HFF-Myc (cell line): ENCODE data around the gene OTOP2.

Source experiments
- DNase-seq: peaks from one replicate; pipeline ENCODE4 v3.0.0-alpha.2; 2011; ENCODE audit warnings: low read depth; ENCODE audit errors: extremely low read depth
- H3K4me3 ChIP-seq: replicated peaks from 2 replicates; pipeline ENCODE4 v1.5.1; 2011; ENCODE audit warnings: low read depth, mild to moderate bottlenecking, control low read depth, low read length
- TF ChIP-seq, protein P1 (sequence below): IDR thresholded peaks from 2 replicates; pipeline ENCODE4 v1.5.1; 2012; ENCODE audit warnings: mild to moderate bottlenecking, low read depth, low read length, control low read depth; ENCODE audit errors: missing control alignments

Gene OTOP2, protein sequence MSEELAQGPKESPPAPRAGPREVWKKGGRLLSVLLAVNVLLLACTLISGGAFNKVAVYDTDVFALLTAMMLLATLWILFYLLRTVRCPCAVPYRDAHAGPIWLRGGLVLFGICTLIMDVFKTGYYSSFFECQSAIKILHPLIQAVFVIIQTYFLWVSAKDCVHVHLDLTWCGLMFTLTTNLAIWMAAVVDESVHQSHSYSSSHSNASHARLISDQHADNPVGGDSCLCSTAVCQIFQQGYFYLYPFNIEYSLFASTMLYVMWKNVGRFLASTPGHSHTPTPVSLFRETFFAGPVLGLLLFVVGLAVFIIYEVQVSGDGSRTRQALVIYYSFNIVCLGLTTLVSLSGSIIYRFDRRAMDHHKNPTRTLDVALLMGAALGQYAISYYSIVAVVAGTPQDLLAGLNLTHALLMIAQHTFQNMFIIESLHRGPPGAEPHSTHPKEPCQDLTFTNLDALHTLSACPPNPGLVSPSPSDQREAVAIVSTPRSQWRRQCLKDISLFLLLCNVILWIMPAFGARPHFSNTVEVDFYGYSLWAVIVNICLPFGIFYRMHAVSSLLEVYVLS

DNA sequence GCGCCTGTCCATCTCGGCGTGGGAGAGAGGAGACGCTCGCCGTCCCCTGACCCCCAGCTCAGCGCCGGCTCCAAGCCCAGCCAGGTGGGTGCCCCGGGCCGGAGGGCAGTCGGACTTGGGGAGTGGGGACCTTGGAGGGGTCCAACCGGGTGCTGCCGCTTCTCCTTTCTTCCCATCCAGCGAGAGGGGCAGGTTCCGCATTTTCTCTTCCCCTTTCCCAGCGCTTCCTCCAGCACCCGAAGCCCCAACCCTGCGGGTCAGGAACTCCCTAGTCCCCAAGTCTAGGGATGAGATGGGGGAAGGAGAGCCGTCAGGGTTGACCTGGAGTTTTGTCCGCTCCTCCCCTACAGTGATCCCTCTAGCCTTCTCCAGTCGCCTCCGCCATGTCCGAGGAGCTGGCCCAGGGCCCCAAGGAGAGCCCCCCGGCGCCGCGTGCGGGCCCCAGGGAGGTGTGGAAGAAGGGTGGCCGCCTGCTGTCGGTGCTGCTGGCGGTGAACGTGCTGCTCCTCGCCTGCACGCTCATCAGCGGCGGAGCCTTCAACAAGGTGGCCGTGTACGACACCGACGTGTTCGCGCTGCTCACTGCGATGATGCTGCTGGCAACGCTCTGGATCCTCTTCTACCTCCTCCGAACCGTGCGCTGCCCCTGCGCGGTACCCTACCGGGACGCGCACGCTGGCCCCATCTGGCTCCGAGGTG lies at the start of gene OTOP2:
TSS of gene OTOP2 (plus strand) at position 24 of the 699 bp plus-strand sequence. CDS start at position 384, 360 bp downstream.
- DNase-seq, result no peak
- H3K4me3 ChIP-seq, result no peak within 1 kb of the TSS
- TF ChIP-seq, protein P1, sequence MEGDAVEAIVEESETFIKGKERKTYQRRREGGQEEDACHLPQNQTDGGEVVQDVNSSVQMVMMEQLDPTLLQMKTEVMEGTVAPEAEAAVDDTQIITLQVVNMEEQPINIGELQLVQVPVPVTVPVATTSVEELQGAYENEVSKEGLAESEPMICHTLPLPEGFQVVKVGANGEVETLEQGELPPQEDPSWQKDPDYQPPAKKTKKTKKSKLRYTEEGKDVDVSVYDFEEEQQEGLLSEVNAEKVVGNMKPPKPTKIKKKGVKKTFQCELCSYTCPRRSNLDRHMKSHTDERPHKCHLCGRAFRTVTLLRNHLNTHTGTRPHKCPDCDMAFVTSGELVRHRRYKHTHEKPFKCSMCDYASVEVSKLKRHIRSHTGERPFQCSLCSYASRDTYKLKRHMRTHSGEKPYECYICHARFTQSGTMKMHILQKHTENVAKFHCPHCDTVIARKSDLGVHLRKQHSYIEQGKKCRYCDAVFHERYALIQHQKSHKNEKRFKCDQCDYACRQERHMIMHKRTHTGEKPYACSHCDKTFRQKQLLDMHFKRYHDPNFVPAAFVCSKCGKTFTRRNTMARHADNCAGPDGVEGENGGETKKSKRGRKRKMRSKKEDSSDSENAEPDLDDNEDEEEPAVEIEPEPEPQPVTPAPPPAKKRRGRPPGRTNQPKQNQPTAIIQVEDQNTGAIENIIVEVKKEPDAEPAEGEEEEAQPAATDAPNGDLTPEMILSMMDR, result no peak

DNA sequence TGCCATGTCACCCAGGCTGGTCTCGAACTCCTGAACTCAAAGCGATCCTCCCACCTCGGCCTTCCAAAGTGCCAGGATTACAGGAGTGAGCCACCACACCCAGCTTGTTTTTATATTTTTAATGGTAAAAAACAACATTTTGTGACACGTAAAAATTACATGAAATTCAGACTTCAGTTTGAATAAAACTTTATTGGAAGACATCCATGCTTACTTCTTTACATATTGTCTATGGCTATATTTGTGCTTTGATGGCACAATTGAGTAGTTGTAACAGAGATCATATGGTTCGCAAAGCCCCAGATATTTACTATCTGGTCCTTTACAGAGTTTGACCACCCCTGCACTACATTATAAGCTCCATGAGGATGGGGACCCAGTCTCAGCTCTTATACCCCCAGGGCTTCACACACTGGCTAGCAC lies 49.4 kb upstream of the OTOP2 start:
- TF ChIP-seq, protein P1, result no peak
- DNase-seq, result no peak
- H3K4me3 ChIP-seq, result no peak overlapping the region

DNA sequence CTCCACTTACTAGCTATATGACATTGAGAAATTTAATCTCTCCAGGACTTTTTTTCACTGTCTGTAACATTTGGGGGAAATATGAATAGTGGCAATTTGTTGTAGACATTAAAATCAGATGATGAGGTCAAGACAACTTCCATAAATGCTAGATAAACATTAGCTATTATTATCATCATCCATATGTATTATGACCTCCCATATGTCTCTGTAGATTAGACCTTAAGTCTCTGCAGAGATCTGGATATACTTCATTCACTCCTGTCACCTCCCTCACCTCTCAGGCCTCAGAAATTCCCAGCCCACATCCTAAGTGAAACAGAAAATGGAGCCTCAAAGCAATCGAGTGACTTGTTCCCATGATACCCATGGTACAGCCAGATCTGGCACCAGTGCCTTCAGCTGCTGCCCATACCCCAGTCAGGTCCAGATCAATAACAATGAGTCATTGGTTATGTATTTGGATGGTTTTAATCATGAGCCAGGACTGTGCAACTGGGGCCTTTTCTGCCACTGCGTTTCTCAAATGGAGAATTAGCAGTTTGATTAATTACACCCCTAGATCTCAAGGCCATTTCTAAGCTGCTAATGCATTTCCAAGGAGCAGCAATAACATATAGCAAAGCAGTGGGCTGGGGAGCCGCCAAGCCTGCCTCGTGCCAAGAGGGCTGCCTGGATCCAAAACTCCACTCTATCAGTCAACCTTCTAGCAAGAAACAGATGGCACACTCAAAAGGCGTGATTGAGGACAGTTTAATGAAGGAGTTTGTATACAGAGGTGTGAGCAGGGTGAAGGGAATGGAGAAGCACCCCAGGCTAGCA lies 48.7 kb upstream of the OTOP2 start:
- no peak for DNase-seq
- no peak overlapping the region for H3K4me3 ChIP-seq
- TF ChIP-seq, protein P1, result no peak

DNA sequence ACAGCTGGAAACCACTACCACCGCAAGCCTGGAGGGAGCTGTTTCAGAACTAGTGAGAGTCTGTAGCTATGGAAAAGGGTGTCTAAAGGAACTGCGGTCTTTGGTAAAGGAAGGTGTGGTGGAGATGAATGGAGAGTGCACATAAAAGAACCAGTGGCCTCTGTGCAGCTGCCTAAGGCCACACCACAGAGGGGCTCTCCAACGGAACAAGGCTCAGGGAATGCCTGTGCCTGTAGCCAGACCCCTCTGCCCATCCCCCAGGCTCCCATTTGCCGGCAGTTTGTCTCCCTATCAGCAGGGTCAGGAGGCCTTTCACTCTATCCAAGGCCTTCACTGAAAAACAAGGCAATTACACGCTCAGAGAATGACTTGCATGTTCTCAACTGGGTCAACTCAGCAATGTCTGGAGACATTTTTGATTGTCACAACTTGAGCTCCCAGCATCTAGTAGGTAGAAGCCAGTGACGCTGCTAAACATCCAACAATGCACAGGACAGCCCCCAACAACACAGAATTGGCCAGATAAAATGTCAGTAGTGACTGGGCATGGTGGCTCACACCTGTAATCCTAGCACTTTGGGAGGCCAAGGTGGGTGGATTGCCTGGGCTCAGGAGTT lies 48.0 kb upstream of the OTOP2 start:
- H3K4me3 ChIP-seq, result no peak overlapping the region
- TF ChIP-seq, protein P1, result no peak
- no peak for DNase-seq

DNA sequence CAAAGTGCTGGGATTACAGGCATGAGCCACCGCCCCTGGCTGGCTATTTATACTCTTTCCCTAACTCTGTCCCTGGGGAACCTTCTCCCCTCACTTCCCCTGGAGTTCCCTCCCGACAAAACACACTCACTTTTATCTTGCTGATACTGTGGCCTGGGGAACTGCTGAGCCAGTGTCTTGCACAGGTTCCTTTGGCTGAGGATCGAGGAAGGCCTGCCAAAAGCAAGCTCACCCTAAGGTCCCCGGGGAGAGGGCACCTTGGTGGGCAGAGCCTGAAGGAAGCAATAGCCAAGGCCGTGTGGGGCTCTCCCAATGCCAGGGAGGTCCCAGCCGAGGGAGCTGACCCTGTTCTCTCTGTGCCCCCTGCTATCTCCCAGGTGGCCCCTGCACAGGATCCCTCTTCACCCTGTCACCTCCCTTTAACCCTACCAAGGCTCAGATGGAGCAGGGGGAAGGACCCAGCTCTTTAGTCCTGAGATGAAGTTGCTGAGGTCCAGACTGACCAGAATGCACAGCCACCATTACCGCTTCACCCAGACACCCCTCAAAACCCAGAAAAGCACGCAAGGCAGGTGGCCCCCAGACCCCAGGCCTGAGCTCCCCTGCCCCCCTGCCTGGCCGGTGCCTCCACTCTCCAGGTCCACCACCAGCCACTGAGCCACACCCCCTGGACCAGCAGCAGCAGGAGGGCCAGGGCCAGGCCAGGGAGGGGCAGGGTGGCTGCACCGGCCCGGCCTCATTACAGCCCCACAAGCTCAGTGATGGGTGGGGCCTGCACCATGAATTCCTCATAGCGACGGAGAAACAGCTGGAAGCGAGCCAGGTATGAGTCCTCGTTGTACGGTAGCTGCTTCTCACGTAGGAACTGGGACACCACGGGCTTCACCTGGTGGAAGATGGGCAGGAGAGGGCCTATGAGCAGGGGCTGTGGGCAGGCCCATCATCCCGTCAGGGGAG lies 46.2 kb upstream of the OTOP2 start:
- TF ChIP-seq, protein P1, result no peak
- H3K4me3 ChIP-seq, result no peak overlapping the region
- DNase-seq, result no peak
